ENCODE data around the gene SAE1.

SAE1 gene

DNA sequence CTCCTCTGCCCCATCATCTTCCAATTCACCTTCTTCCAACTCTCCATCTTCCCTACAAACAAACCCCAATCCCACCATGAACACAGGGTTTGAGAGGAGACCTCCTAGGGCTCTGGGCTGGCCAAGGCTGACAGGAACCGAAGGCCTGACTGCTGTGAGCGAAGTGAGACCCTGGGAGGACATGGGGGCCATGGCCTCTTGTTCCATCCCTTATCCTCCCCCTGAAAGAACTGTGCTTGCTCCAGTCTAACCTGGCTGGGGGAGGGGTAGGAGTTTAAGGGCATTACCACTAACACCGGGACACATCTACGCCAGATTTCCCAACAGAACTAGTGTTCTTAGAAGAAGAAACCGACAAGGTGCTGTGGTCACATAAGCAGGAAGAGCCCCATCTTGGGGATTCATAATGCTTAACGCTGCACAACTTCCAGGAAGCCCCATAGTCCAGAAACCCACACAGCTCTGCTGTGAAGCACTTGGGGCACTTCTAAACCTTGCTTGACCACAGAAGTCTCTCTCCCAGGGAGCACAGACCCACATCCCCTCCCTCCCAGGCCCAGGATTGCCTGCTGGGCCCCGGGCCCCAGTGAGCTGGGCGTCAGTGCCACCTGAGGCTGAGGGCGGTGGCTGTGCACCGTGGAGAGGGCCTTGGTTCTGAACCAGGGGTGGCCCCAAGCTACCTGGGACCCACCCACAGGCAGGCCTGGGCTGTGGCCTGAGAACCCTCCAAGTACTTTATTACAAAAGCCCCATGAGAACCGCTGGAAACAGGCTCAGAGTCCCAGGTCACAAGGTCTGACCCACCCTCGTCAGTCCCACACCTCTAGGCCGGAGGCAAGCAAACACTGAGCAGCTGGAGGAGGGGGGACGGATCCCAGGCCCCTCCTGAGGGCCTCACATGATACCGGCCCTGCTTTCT lies 35.8 kb upstream of the SAE1 start:
- no peak overlapping the region for H3K27ac ChIP-seq (replicated peaks; ENCODE audit: low read length)
- peak overlapping the region; percentile 63 for H3K9ac ChIP-seq (ENCODE audit: low read depth, low read length, poor library complexity)

GRCh38 chr19:47095476-47096099 lies 35.0 kb upstream of the SAE1 start:
- no peak overlapping the region for H3K27ac ChIP-seq (replicated peaks; ENCODE audit: low read length)
- H2AK5ac ChIP-seq (ENCODE audit: low read depth, low read length) = no peak overlapping the region
- H3K27me3 ChIP-seq (ENCODE audit: control insufficient read depth in 3 of 3, insufficient read depth in 3 of 3, low read depth in 1 of 3, low read length in 3 of 3) = no peaks in the 10 kb centered on the region
- no peak overlapping the region for H3K4me2 ChIP-seq (ENCODE audit: insufficient read depth, low read length, poor library complexity, severe bottlenecking)
- no peak overlapping the region for H3K23ac ChIP-seq (ENCODE audit: low read depth, low read length, poor library complexity)
- no peak for DNase-seq (ENCODE audit: low spot score)
- no peak overlapping the region for H4K91ac ChIP-seq (ENCODE audit: low read depth, low read length, poor library complexity)
- no CpG with 5 or more reads among the region's 9 CpGs for WGBS, 2 donors (ENCODE audit: extremely low coverage in 2 of 2, insufficient read length in 2 of 2, insufficient replicate concordance in 1 of 2)
- H3K36me3 ChIP-seq (replicated peaks in 1 of 2; ENCODE audit: control insufficient read depth in 2 of 2, insufficient read depth in 2 of 2, low read length in 2 of 2) = peaks cover 13 to 83% of the 10 kb centered on the region in 2 donors
- no peak overlapping the region for H3K4ac ChIP-seq (ENCODE audit: low read length)
- peaks cover 23% of the 10 kb centered on the region in 2 donors for H3K4me1 ChIP-seq (ENCODE audit: control insufficient read depth in 2 of 2, insufficient read depth in 1 of 2, low read depth in 1 of 2, low read length in 2 of 2)
- peaks cover 11% of the 10 kb centered on the region for H3K79me1 ChIP-seq (ENCODE audit: low read depth, low read length)
- no peak overlapping the region for H2AFZ ChIP-seq (ENCODE audit: low read length)
- no peaks in the 10 kb centered on the region for H3K9me3 ChIP-seq (replicated peaks in 1 of 2; ENCODE audit: control insufficient read depth in 2 of 2, insufficient read depth in 1 of 2, low read depth in 1 of 2, low read length in 2 of 2)
- H2BK12ac ChIP-seq (ENCODE audit: low read length) = no peak overlapping the region
- no peak overlapping the region for H3K14ac ChIP-seq (ENCODE audit: low read length)
- H3K18ac ChIP-seq (ENCODE audit: low read length) = no peak overlapping the region
- H2BK15ac ChIP-seq (ENCODE audit: low read length) = no peak overlapping the region
- no peak overlapping the region for H2BK5ac ChIP-seq (ENCODE audit: low read length)
- no peak overlapping the region for H3K9ac ChIP-seq (ENCODE audit: low read depth, low read length, poor library complexity)
- H2BK120ac ChIP-seq (ENCODE audit: low read depth, low read length) = no peak overlapping the region
- H4K8ac ChIP-seq (ENCODE audit: low read depth, low read length) = no peak overlapping the region
- no peak overlapping the region for H3K4me3 ChIP-seq (ENCODE audit: low read length in 2 of 2)

More for the DNA sequence above, 35.8 kb upstream of the SAE1 start:
- Histone ChIP-seq H3K14ac (ENCODE audit: low read length) (no peak overlapping the region), H2BK15ac (ENCODE audit: low read length) (no peak overlapping the region), H3K23ac (ENCODE audit: low read depth, low read length, poor library complexity) (no peak overlapping the region), H2BK5ac (ENCODE audit: low read length) (no peak overlapping the region), H3K27me3 (ENCODE audit: control insufficient read depth in 3 of 3, insufficient read depth in 3 of 3, low read depth in 1 of 3, low read length in 3 of 3) (no peaks in the 10 kb centered on the region), H3K4me1 (ENCODE audit: control insufficient read depth in 2 of 2, insufficient read depth in 1 of 2, low read depth in 1 of 2, low read length in 2 of 2) (peaks cover 16 to 17% of the 10 kb centered on the region in 2 donors), H3K18ac (ENCODE audit: low read length) (peak overlapping the region; percentile 59), H3K4me2 (ENCODE audit: insufficient read depth, low read length, poor library complexity, severe bottlenecking) (no peak overlapping the region), H4K91ac (ENCODE audit: low read depth, low read length, poor library complexity) (no peak overlapping the region), H3K79me1 (ENCODE audit: low read depth, low read length) (peaks cover 13% of the 10 kb centered on the region), H2BK120ac (ENCODE audit: low read depth, low read length) (no peak overlapping the region), H3K36me3 (replicated peaks in 1 of 2; ENCODE audit: control insufficient read depth in 2 of 2, insufficient read depth in 2 of 2, low read length in 2 of 2) (peaks cover 19 to 84% of the 10 kb centered on the region in 2 donors), H3K4me3 (ENCODE audit: low read length in 2 of 2) (no peak overlapping the region), H2AK5ac (ENCODE audit: low read depth, low read length) (peak overlapping the region; percentile 54), H2BK12ac (ENCODE audit: low read length) (no peak overlapping the region), H4K8ac (ENCODE audit: low read depth, low read length) (no peak overlapping the region), H2AFZ (ENCODE audit: low read length) (no peak overlapping the region), H3K9me3 (replicated peaks in 1 of 2; ENCODE audit: control insufficient read depth in 2 of 2, insufficient read depth in 1 of 2, low read depth in 1 of 2, low read length in 2 of 2) (no peaks in the 10 kb centered on the region), H3K4ac (ENCODE audit: low read length) (no peak overlapping the region)
- DNase-seq (ENCODE audit: low spot score) = no peak
- WGBS, 2 donors (ENCODE audit: extremely low coverage in 2 of 2, insufficient read length in 2 of 2, insufficient replicate concordance in 1 of 2) = no CpG with 5 or more reads among the region's 15 CpGs

DNA sequence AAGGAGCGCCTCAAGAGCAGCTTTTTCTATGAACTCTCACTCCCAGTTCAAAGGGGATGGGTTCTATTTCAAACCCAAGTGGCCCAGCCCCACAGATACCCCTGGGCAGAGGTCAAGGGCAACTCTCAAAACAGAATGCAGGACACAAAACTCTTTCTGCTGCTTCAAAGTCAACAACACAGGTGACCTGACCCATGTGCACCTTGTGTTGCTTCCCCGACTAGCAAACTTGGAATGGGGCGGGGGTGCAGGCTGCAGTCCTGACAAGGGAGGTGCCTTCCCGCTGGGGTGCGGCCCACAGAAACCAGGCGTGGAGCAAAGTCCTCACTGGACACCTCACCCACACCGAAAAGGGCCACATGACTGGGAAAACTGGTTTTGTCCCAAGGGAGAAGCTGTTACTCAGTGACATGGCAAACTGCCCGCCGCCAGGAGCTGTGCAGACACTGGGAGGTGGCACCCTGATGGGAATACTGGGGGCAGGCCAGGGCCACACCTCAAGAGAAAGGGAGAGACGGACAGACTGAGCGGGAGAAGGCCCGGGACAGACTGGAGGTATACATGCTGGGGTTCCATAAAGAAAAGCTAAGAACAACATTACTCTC lies 34.4 kb upstream of the SAE1 start:
- H3K79me1 ChIP-seq (ENCODE audit: low read depth, low read length) = peaks cover 13% of the 10 kb centered on the region
- H3K27ac ChIP-seq (replicated peaks; ENCODE audit: low read length) = no peak overlapping the region
- no peak overlapping the region for H3K4ac ChIP-seq (ENCODE audit: low read length)
- H2BK12ac ChIP-seq (ENCODE audit: low read length) = no peak overlapping the region
- H4K91ac ChIP-seq (ENCODE audit: low read depth, low read length, poor library complexity) = no peak overlapping the region
- peaks cover 10 to 83% of the 10 kb centered on the region in 2 donors for H3K36me3 ChIP-seq (replicated peaks in 1 of 2; ENCODE audit: control insufficient read depth in 2 of 2, insufficient read depth in 2 of 2, low read length in 2 of 2)
- no peaks in the 10 kb centered on the region for H3K9me3 ChIP-seq (replicated peaks in 1 of 2; ENCODE audit: control insufficient read depth in 2 of 2, insufficient read depth in 1 of 2, low read depth in 1 of 2, low read length in 2 of 2)
- H3K4me1 ChIP-seq (ENCODE audit: control insufficient read depth in 2 of 2, insufficient read depth in 1 of 2, low read depth in 1 of 2, low read length in 2 of 2) = peaks cover 23% of the 10 kb centered on the region in 2 donors
- H3K4me3 ChIP-seq (ENCODE audit: low read length in 2 of 2) = no peak overlapping the region
- no peak overlapping the region for H2AFZ ChIP-seq (ENCODE audit: low read length)
- WGBS, 2 donors (ENCODE audit: extremely low coverage in 2 of 2, insufficient read length in 2 of 2, insufficient replicate concordance in 1 of 2) = no CpG with 5 or more reads among the region's 12 CpGs
- no peak overlapping the region for H2BK5ac ChIP-seq (ENCODE audit: low read length)
- H2BK15ac ChIP-seq (ENCODE audit: low read length) = no peak overlapping the region
- H3K9ac ChIP-seq (ENCODE audit: low read depth, low read length, poor library complexity) = no peak overlapping the region
- no peak overlapping the region for H2BK120ac ChIP-seq (ENCODE audit: low read depth, low read length)
- H2AK5ac ChIP-seq (ENCODE audit: low read depth, low read length) = no peak overlapping the region
- no peak for DNase-seq (ENCODE audit: low spot score)
- peak overlapping the region; percentile 2 for H3K23ac ChIP-seq (ENCODE audit: low read depth, low read length, poor library complexity)
- H3K14ac ChIP-seq (ENCODE audit: low read length) = no peak overlapping the region
- H4K8ac ChIP-seq (ENCODE audit: low read depth, low read length) = no peak overlapping the region
- H3K4me2 ChIP-seq (ENCODE audit: insufficient read depth, low read length, poor library complexity, severe bottlenecking) = no peak overlapping the region
- no peaks in the 10 kb centered on the region for H3K27me3 ChIP-seq (ENCODE audit: control insufficient read depth in 3 of 3, insufficient read depth in 3 of 3, low read depth in 1 of 3, low read length in 3 of 3)
- H3K18ac ChIP-seq (ENCODE audit: low read length) = no peak overlapping the region

- WGBS, 2 donors (ENCODE audit: extremely low coverage in 2 of 2, insufficient read length in 2 of 2, insufficient replicate concordance in 1 of 2) = no CpG with 5 or more reads among the region's 9 CpGs
- peaks cover 23% of the 10 kb centered on the region in 2 donors for H3K4me1 ChIP-seq (ENCODE audit: control insufficient read depth in 2 of 2, insufficient read depth in 1 of 2, low read depth in 1 of 2, low read length in 2 of 2)
- no peaks in the 10 kb centered on the region for H3K27me3 ChIP-seq (ENCODE audit: control insufficient read depth in 3 of 3, insufficient read depth in 3 of 3, low read depth in 1 of 3, low read length in 3 of 3)
- H2BK120ac ChIP-seq (ENCODE audit: low read depth, low read length) = no peak overlapping the region
- no peak overlapping the region for H3K27ac ChIP-seq (replicated peaks; ENCODE audit: low read length)
- H3K79me1 ChIP-seq (ENCODE audit: low read depth, low read length) = peaks cover 12% of the 10 kb centered on the region
- peaks cover 10 to 82% of the 10 kb centered on the region in 2 donors for H3K36me3 ChIP-seq (replicated peaks in 1 of 2; ENCODE audit: control insufficient read depth in 2 of 2, insufficient read depth in 2 of 2, low read length in 2 of 2)
- no peak overlapping the region for H2BK12ac ChIP-seq (ENCODE audit: low read length)
- H3K4me2 ChIP-seq (ENCODE audit: insufficient read depth, low read length, poor library complexity, severe bottlenecking) = no peak overlapping the region
- H2AFZ ChIP-seq (ENCODE audit: low read length) = no peak overlapping the region
- H4K8ac ChIP-seq (ENCODE audit: low read depth, low read length) = no peak overlapping the region
- H3K9me3 ChIP-seq (replicated peaks in 1 of 2; ENCODE audit: control insufficient read depth in 2 of 2, insufficient read depth in 1 of 2, low read depth in 1 of 2, low read length in 2 of 2) = no peaks in the 10 kb centered on the region
- no peak overlapping the region for H3K14ac ChIP-seq (ENCODE audit: low read length)
- H3K4me3 ChIP-seq (ENCODE audit: low read length in 2 of 2) = no peak overlapping the region
- H2BK15ac ChIP-seq (ENCODE audit: low read length) = no peak overlapping the region
- DNase-seq (ENCODE audit: low spot score) = no peak
- peak overlapping the region; percentile 5 for H3K18ac ChIP-seq (ENCODE audit: low read length)
- no peak overlapping the region for H3K4ac ChIP-seq (ENCODE audit: low read length)
- H2BK5ac ChIP-seq (ENCODE audit: low read length) = no peak overlapping the region
- H3K9ac ChIP-seq (ENCODE audit: low read depth, low read length, poor library complexity) = no peak overlapping the region
- peak overlapping the region; percentile 2 for H3K23ac ChIP-seq (ENCODE audit: low read depth, low read length, poor library complexity)
- H4K91ac ChIP-seq (ENCODE audit: low read depth, low read length, poor library complexity) = no peak overlapping the region
- H2AK5ac ChIP-seq (ENCODE audit: low read depth, low read length) = no peak overlapping the region
Observed at GRCh38 chr19:47096721-47097120, 33.9 kb upstream of the SAE1 start.
